ENCODE data around the gene UBL3.

The UBL3 gene

GRCh38 chr13:29753618-29754472 lies 96.6 kb downstream of the UBL3 start:
- no peak for DNase-seq

GRCh38 chr13:29752175-29752574 lies 98.2 kb downstream of the UBL3 start:
- no peak for DNase-seq

- no peak for DNase-seq
These were observed 100.3 kb downstream of the UBL3 start for GRCh38 chr13:29750183-29750530.

- DNase-seq, result no peak
These were observed 100.8 kb downstream of the UBL3 start for GRCh38 chr13:29749401-29750182.

- no peak for DNase-seq
These were observed 102.3 kb downstream of the UBL3 start for GRCh38 chr13:29748097-29748496.

- DNase-seq, result no peak
These were observed 104.2 kb downstream of the UBL3 start for GRCh38 chr13:29746148-29746677.

GRCh38 chr13:29745704-29746103 lies 104.7 kb downstream of the UBL3 start:
- no peak for DNase-seq

GRCh38 chr13:29743201-29743786 lies 107.1 kb downstream of the UBL3 start:
- no peak for DNase-seq

GRCh38 chr13:29740961-29741360 lies 109.5 kb downstream of the UBL3 start:
- DNase-seq, result no peak

- no peak for DNase-seq
These were observed 113.4 kb downstream of the UBL3 start for GRCh38 chr13:29737061-29737460.

GRCh38 chr13:29733147-29733611 lies 117.2 kb downstream of the UBL3 start:
- no peak for DNase-seq

GRCh38 chr13:29730253-29730652 lies 120.2 kb downstream of the UBL3 start:
- no peak for DNase-seq

GRCh38 chr13:29722415-29722814 lies 128.0 kb downstream of the UBL3 start:
- no peak for DNase-seq

- DNase-seq, result no peak
These were observed 128.7 kb downstream of the UBL3 start for GRCh38 chr13:29721766-29722165.

GRCh38 chr13:29718694-29719093 lies 131.7 kb downstream of the UBL3 start:
- no peak for DNase-seq

- no peak for DNase-seq
These were observed 133.9 kb downstream of the UBL3 start for GRCh38 chr13:29716493-29716892.

All from CD4-positive, alpha-beta T cell treated with Interleukin-17A for 1 hour (primary cell).